KMS-11 (cell line): Measurements from ENCODE around the gene PPAT.

Source experiments
- H2AFZ ChIP-seq: fragments of 200-600 bp; sonication (generic); 2 replicates; pipeline ENCODE4 v1.6.1; 2016; ENCODE audit warnings: antibody characterized with exemption, mixed run types, low read depth
- H3K27ac ChIP-seq: fragments of 200-600 bp; sonication (generic); 2 replicates; pipeline ENCODE4 v1.6.1; 2016; ENCODE audit warnings: mild to moderate bottlenecking, mixed run types
- H3K27me3 ChIP-seq: fragments of 200-600 bp; sonication (generic); 2 replicates; pipeline ENCODE4 v1.6.1; 2017; ENCODE audit warnings: mild to moderate bottlenecking, low read depth, mixed run types, moderate library complexity; ENCODE audit not compliant: insufficient read depth
- H3K36me3 ChIP-seq: fragments of 200-600 bp; sonication (generic); 2 replicates; pipeline ENCODE4 v1.6.1; 2017; ENCODE audit warnings: mild to moderate bottlenecking, mixed run types; ENCODE audit not compliant: insufficient read depth
- H3K4me1 ChIP-seq: fragments of 200-600 bp; sonication (generic); 2 replicates; pipeline ENCODE4 v1.6.1; 2016; ENCODE audit warnings: mild to moderate bottlenecking, low read depth, mixed run types; ENCODE audit not compliant: poor library complexity, severe bottlenecking
- H3K4me2 ChIP-seq: fragments of 200-600 bp; sonication (generic); 2 replicates; pipeline ENCODE4 v1.7.0; 2016; ENCODE audit warnings: mild to moderate bottlenecking, mixed run types
- H3K4me3 ChIP-seq: fragments of 200-600 bp; sonication (generic); IDR thresholded peaks from 2 replicates; pipeline ENCODE4 v1.6.1; 2017; ENCODE audit warnings: low read depth, low read length, mixed read lengths; ENCODE audit not compliant: insufficient read depth
- H3K79me2 ChIP-seq: fragments of 200-600 bp; sonication (generic); 2 replicates; pipeline ENCODE4 v1.6.1; 2016; ENCODE audit warnings: low read depth, mixed run types; ENCODE audit not compliant: insufficient read depth
- H3K9ac ChIP-seq: fragments of 200-600 bp; sonication (generic); 2 replicates; pipeline ENCODE4 v1.6.1; 2016; ENCODE audit warnings: mild to moderate bottlenecking, mixed run types
- H4K20me1 ChIP-seq: fragments of 200-600 bp; sonication (generic); 2 replicates; pipeline ENCODE4 v1.6.1; 2016; ENCODE audit warnings: mild to moderate bottlenecking, mixed run types; ENCODE audit not compliant: insufficient read depth
- CTCF ChIP-seq: fragments of 200-600 bp; sonication (generic); conservative IDR thresholded peaks from 2 replicates; pipeline ENCODE4 v1.6.1; 2017; ENCODE audit warnings: low read depth, mild to moderate bottlenecking, antibody characterized with exemption, low read length, moderate library complexity, mixed read lengths

PPAT gene

DNA sequence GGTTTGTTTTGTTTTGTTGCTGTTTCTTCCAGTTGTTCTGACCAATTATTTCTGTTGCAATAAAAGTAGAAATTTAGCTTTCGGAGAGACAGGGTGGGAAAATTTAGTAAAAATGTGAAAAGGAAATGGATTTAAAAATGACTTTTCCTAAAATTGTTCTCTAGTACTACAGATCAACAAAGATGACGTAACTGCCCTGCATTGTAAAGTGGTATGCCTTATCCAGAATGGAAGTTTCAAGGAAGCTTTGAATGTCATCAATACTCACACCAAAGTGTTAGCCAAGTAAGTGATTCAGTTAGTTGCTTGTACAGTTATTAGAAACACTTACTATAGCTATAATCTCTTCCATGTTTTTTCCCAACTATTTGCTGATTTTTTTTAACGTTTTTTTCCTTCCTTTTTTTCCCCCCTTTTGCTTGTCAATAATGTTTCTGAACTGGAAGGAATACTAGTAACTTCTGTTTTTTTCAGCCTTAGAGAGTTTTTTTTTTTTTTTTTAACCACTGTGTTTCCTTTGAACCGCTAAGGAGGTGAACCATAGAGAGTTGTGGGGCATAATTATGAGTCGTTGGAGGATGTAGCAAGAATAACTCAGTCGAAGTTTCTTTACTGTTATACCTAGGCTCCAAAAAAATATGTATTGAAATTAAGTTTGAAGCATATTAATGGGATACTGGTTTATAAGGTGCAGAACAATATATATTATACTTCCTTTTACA lies 34.2 kb upstream of the PPAT start:
- Histone ChIP-seq H4K20me1 (peaks cover 9% of the 10 kb centered on the region; the same call in 1 of the 2 replicates), H3K4me3 (no peak overlapping the region), H3K79me2 (peaks cover 65% of the 10 kb centered on the region), H3K27ac (no peak overlapping the region), H3K4me1 (peaks cover 34% of the 10 kb centered on the region), H3K36me3 (peaks cover 23% of the 10 kb centered on the region; the same call in 1 of the 2 replicates), H3K27me3 (no peaks in the 10 kb centered on the region), H3K4me2 (peak overlapping the region; percentile 86), H2AFZ (no peak overlapping the region), H3K9ac (no peak overlapping the region)
- no peak for TF ChIP-seq CTCF

DNA sequence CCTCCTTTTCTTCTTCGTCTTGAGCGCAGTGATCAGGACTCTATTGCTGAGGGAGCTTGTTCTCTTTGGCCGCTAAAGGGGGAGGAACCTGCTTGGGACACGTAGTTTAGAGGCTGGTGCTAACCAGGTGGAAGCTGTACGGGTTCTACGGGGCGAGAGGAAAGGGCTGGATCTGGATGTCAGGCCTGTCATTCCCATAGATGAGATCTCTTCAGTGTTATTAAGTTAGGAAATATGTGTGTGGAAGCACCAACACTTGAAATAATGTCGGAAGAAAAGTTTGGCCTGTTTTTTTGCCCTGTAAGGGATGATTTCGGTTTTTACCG lies 32.6 kb upstream of the PPAT start:
- Histone ChIP-seq H3K27me3 (no peaks in the 10 kb centered on the region), H3K4me3 (peak overlapping the region; percentile 91), H3K4me2 (peak overlapping the region; percentile 86), H3K27ac (peak overlapping the region; percentile 87), H3K9ac (peak overlapping the region; percentile 92), H3K36me3 (peaks cover 17% of the 10 kb centered on the region; the same call in 1 of the 2 replicates), H3K4me1 (peaks cover 35% of the 10 kb centered on the region), H4K20me1 (peaks cover 9% of the 10 kb centered on the region; the same call in 1 of the 2 replicates), H2AFZ (peak overlapping the region; percentile 83), H3K79me2 (peaks cover 65% of the 10 kb centered on the region)
- no peak for TF ChIP-seq CTCF

GRCh38 chr4:56467284-56468096 lies 32.1 kb upstream of the PPAT start, which contains the start of gene SRP72:
TSS of gene SRP72 (plus strand) at chr4:56467617. CDS start at chr4:56467636, 19 bp downstream.
- H3K79me2 ChIP-seq, result peaks cover 65% of the 10 kb centered on the region

More at GRCh38 chr4:56467284-56468096, 32.1 kb upstream of the PPAT start, which contains the start of gene SRP72:
- H3K9ac ChIP-seq, result peak within 1 kb of the TSS; percentile 92
- no peaks in the 10 kb centered on the region for H3K27me3 ChIP-seq
- TF ChIP-seq CTCF, result no peak
- H3K4me3 ChIP-seq, result peak within 1 kb of the TSS; percentile 91
- peak within 1 kb of the TSS; percentile 87 for H3K27ac ChIP-seq
- H3K4me1 ChIP-seq, result peaks cover 35% of the 10 kb centered on the region
- H3K4me2 ChIP-seq, result peak within 1 kb of the TSS; percentile 86
- H4K20me1 ChIP-seq, result peaks cover 9% of the 10 kb centered on the region; the same call in 1 of the 2 replicates
- H2AFZ ChIP-seq, result peak within 1 kb of the TSS; percentile 83
- peaks cover 11% of the 10 kb centered on the region; the same call in 1 of the 2 replicates for H3K36me3 ChIP-seq
